ENCODE data around the gene SMYD3.

- no peak for TF ChIP-seq POLR2A (IDR thresholded peaks at IDR 0.05)
- TF ChIP-seq, protein P1, sequence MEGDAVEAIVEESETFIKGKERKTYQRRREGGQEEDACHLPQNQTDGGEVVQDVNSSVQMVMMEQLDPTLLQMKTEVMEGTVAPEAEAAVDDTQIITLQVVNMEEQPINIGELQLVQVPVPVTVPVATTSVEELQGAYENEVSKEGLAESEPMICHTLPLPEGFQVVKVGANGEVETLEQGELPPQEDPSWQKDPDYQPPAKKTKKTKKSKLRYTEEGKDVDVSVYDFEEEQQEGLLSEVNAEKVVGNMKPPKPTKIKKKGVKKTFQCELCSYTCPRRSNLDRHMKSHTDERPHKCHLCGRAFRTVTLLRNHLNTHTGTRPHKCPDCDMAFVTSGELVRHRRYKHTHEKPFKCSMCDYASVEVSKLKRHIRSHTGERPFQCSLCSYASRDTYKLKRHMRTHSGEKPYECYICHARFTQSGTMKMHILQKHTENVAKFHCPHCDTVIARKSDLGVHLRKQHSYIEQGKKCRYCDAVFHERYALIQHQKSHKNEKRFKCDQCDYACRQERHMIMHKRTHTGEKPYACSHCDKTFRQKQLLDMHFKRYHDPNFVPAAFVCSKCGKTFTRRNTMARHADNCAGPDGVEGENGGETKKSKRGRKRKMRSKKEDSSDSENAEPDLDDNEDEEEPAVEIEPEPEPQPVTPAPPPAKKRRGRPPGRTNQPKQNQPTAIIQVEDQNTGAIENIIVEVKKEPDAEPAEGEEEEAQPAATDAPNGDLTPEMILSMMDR (IDR thresholded peaks at IDR 0.05) = no peak
Observed at GRCh38 chr1:245827301-245827700, 679.8 kb downstream of the SMYD3 start.
